HepG2 (cell line): ENCODE results near the gene PCYOX1L. TPM values are rescaled to one million over a fixed set of nuclear protein-coding genes. Genes with fewer than 3 reads are reported as not detected.

ENCODE experiments used
- NKX3-1 ChIP-seq: sonication (generic); formaldehyde crosslinking; IDR thresholded peaks from 2 replicates; pipeline ENCODE4 v1.5.0; 2020; ENCODE audit warnings: missing genetic modification reagents
- ZBTB1 ChIP-seq: sonication (generic); formaldehyde crosslinking; IDR thresholded peaks from 2 replicates; pipeline ENCODE4 v1.4.0; 2020; ENCODE audit warnings: missing genetic modification reagents, borderline replicate concordance
- ZBTB3 ChIP-seq: sonication (generic); formaldehyde crosslinking; IDR thresholded peaks from 2 replicates; pipeline ENCODE4 v1.4.0; 2020; ENCODE audit warnings: low read depth, mild to moderate bottlenecking, moderate library complexity, missing genetic modification reagents, borderline replicate concordance
- ZFAT ChIP-seq: sonication (generic); formaldehyde crosslinking; conservative IDR thresholded peaks from 2 replicates; pipeline ENCODE4 v1.8.1; 2023; ENCODE audit warnings: missing genetic modification reagents, inconsistent platforms
- ZFYVE20 ChIP-seq: sonication (generic); formaldehyde crosslinking; IDR thresholded peaks from 2 replicates; pipeline ENCODE4 v1.8.0; 2023; ENCODE audit warnings: low read depth, mild to moderate bottlenecking, moderate library complexity, missing genetic modification reagents, borderline replicate concordance
- ZNF205 ChIP-seq: IDR thresholded peaks from 2 replicates; pipeline ENCODE4 v1.6.1; 2018; ENCODE audit warnings: missing biosample characterization, missing genetic modification reagents
- ZNF331 ChIP-seq: sonication (generic); formaldehyde crosslinking; IDR thresholded peaks from 2 replicates; pipeline ENCODE4 v1.4.0; 2020; ENCODE audit warnings: missing genetic modification reagents
- ZNF343 ChIP-seq: sonication (generic); formaldehyde crosslinking; IDR thresholded peaks from 2 replicates; pipeline ENCODE4 v1.4.0; 2020; ENCODE audit warnings: mild to moderate bottlenecking, missing genetic modification reagents
- ZNF878 ChIP-seq: sonication (generic); formaldehyde crosslinking; IDR thresholded peaks from 2 replicates; pipeline ENCODE4 v1.8.1; 2023; ENCODE audit warnings: mild to moderate bottlenecking, missing genetic modification reagents, moderate library complexity
- polyA plus RNA-seq, 8 experiments: library from polyadenylated mRNA; depleted of rRNA in 3 of 8; stranded (reverse) in 7 of 8; unstranded in 1 of 8; fragments of >200 nt; fragmentation: Illumina TruSeq in 4 of 8; extraction: Trizol in 4 of 8; gene quantifications; 2 replicates each; pipeline versions ENCODE4 v1.2.1 to v1.2.3, GENCODE V29; 2011 to 2016; ENCODE audit warnings: low read depth in 4 of 8, missing spikeins in 1 of 8, mixed read lengths in 1 of 8; ENCODE audit not compliant: insufficient read depth in 1 of 8
- total RNA-seq, 5 experiments: library from RNA; depleted of rRNA; stranded (reverse); fragments of >200 nt; fragmentation: Illumina TruSeq; extraction: Trizol; gene quantifications; 2 replicates each; pipeline ENCODE4 v1.2.3, GENCODE V29; 2016; ENCODE audit warnings: low read depth in 1 of 5
- TF ChIP-seq, protein P1 (sequence below): sonication (generic); formaldehyde crosslinking; IDR thresholded peaks from one replicate; pipeline ENCODE4 v1.5.1; 2020; ENCODE audit warnings: mild to moderate bottlenecking, missing genetic modification reagents; ENCODE audit errors: not compliant biosample characterization
- TF ChIP-seq, protein P2 (sequence below): sonication (generic); formaldehyde crosslinking; IDR thresholded peaks from 2 replicates; pipeline ENCODE4 v1.4.0; 2020; ENCODE audit warnings: mild to moderate bottlenecking, missing genetic modification reagents
- TF ChIP-seq, protein P3 (sequence below): sonication (generic); formaldehyde crosslinking; IDR thresholded peaks from 2 replicates; pipeline ENCODE4 v1.5.1; 2020; ENCODE audit warnings: mild to moderate bottlenecking, missing genetic modification reagents, moderate library complexity
- TF ChIP-seq, protein P4 (sequence below): IDR thresholded peaks from 2 replicates; pipeline ENCODE4 v1.4.0; 2020; ENCODE audit warnings: mild to moderate bottlenecking, missing genetic modification reagents

PCYOX1L gene
- total and polyA plus RNA-seq, 2 of the 13 experiments (the other 11 are each of a cell fraction or from before 2014, with no cell fraction given): 1.00 to 3.7 TPM

DNA sequence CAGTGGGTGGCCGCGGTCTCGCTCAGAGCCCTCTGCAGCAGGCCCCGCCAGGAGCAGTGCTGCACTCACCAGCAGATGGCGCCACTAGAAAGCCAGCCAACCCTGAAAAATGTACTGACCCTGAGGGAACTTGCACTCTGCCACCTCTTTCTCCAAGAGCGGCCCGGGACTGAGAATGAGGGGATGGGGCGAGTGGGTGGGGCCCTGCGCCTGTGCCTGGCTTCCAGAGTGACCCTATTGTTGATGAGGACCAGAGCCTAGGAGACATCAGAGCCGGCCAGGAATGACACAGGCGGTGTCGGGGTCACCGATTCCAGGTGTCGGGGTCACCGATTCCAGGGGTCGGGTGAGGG is 24.1 kb downstream of the PCYOX1L start (continued):
- TF ChIP-seq ZNF878 (CRISPR knock-in tag): no peak
- 0 out of 2 replicates have a peak, but pooled peaks have one; percentile 36 for TF ChIP-seq ZNF331 (CRISPR knock-in tag)
- TF ChIP-seq, protein P1, sequence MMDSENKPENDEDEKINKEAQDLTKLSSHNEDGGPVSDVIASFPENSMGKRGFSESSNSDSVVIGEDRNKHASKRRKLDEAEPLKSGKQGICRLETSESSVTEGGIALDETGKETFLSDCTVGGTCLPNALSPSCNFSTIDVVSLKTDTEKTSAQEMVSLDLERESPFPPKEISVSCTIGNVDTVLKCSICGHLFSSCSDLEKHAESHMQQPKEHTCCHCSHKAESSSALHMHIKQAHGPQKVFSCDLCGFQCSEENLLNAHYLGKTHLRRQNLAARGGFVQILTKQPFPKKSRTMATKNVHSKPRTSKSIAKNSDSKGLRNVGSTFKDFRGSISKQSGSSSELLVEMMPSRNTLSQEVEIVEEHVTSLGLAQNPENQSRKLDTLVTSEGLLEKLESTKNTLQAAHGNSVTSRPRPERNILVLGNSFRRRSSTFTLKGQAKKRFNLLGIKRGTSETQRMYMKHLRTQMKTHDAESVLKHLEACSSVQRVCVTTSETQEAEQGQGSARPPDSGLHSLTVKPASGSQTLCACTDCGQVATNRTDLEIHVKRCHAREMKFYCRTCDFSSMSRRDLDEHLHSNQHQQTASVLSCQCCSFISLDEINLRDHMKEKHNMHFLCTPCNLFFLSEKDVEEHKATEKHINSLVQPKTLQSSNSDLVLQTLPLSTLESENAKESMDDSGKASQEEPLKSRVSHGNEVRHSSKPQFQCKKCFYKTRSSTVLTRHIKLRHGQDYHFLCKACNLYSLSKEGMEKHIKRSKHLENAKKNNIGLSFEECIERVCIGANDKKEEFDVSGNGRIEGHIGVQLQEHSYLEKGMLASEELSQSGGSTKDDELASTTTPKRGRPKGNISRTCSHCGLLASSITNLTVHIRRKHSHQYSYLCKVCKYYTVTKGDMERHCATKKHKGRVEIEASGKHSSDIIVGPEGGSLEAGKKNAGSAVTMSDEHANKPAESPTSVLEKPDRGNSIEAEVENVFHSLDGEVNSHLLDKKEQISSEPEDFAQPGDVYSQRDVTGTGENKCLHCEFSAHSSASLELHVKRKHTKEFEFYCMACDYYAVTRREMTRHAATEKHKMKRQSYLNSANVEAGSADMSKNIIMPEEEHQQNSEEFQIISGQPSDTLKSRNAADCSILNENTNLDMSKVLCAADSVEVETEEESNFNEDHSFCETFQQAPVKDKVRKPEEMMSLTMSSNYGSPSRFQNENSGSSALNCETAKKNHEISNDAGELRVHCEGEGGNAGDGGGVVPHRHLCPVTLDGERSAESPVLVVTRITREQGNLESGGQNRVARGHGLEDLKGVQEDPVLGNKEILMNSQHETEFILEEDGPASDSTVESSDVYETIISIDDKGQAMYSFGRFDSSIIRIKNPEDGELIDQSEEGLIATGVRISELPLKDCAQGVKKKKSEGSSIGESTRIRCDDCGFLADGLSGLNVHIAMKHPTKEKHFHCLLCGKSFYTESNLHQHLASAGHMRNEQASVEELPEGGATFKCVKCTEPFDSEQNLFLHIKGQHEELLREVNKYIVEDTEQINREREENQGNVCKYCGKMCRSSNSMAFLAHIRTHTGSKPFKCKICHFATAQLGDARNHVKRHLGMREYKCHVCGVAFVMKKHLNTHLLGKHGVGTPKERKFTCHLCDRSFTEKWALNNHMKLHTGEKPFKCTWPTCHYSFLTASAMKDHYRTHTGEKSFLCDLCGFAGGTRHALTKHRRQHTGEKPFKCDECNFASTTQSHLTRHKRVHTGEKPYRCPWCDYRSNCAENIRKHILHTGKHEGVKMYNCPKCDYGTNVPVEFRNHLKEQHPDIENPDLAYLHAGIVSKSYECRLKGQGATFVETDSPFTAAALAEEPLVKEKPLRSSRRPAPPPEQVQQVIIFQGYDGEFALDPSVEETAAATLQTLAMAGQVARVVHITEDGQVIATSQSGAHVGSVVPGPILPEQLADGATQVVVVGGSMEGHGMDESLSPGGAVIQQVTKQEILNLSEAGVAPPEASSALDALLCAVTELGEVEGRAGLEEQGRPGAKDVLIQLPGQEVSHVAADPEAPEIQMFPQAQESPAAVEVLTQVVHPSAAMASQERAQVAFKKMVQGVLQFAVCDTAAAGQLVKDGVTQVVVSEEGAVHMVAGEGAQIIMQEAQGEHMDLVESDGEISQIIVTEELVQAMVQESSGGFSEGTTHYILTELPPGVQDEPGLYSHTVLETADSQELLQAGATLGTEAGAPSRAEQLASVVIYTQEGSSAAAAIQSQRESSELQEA: peak; percentile 18
- TF ChIP-seq NKX3-1 (CRISPR knock-in tag): no peak
- no peak for TF ChIP-seq ZFAT (CRISPR knock-in tag)
- TF ChIP-seq, protein P2, sequence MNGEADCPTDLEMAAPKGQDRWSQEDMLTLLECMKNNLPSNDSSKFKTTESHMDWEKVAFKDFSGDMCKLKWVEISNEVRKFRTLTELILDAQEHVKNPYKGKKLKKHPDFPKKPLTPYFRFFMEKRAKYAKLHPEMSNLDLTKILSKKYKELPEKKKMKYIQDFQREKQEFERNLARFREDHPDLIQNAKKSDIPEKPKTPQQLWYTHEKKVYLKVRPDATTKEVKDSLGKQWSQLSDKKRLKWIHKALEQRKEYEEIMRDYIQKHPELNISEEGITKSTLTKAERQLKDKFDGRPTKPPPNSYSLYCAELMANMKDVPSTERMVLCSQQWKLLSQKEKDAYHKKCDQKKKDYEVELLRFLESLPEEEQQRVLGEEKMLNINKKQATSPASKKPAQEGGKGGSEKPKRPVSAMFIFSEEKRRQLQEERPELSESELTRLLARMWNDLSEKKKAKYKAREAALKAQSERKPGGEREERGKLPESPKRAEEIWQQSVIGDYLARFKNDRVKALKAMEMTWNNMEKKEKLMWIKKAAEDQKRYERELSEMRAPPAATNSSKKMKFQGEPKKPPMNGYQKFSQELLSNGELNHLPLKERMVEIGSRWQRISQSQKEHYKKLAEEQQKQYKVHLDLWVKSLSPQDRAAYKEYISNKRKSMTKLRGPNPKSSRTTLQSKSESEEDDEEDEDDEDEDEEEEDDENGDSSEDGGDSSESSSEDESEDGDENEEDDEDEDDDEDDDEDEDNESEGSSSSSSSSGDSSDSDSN (CRISPR knock-in tag): no peak
- no peak for TF ChIP-seq ZNF205
- TF ChIP-seq ZBTB3 (CRISPR knock-in tag): no peak
- no peak for TF ChIP-seq ZBTB1 (CRISPR knock-in tag)
- no peak for TF ChIP-seq ZFYVE20 (CRISPR knock-in tag)
- TF ChIP-seq ZNF343 (CRISPR knock-in tag): no peak
- TF ChIP-seq, protein P3, sequence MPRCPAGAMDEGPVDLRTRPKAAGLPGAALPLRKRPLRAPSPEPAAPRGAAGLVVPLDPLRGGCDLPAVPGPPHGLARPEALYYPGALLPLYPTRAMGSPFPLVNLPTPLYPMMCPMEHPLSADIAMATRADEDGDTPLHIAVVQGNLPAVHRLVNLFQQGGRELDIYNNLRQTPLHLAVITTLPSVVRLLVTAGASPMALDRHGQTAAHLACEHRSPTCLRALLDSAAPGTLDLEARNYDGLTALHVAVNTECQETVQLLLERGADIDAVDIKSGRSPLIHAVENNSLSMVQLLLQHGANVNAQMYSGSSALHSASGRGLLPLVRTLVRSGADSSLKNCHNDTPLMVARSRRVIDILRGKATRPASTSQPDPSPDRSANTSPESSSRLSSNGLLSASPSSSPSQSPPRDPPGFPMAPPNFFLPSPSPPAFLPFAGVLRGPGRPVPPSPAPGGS (CRISPR knock-in tag): no peak
- TF ChIP-seq, protein P4, sequence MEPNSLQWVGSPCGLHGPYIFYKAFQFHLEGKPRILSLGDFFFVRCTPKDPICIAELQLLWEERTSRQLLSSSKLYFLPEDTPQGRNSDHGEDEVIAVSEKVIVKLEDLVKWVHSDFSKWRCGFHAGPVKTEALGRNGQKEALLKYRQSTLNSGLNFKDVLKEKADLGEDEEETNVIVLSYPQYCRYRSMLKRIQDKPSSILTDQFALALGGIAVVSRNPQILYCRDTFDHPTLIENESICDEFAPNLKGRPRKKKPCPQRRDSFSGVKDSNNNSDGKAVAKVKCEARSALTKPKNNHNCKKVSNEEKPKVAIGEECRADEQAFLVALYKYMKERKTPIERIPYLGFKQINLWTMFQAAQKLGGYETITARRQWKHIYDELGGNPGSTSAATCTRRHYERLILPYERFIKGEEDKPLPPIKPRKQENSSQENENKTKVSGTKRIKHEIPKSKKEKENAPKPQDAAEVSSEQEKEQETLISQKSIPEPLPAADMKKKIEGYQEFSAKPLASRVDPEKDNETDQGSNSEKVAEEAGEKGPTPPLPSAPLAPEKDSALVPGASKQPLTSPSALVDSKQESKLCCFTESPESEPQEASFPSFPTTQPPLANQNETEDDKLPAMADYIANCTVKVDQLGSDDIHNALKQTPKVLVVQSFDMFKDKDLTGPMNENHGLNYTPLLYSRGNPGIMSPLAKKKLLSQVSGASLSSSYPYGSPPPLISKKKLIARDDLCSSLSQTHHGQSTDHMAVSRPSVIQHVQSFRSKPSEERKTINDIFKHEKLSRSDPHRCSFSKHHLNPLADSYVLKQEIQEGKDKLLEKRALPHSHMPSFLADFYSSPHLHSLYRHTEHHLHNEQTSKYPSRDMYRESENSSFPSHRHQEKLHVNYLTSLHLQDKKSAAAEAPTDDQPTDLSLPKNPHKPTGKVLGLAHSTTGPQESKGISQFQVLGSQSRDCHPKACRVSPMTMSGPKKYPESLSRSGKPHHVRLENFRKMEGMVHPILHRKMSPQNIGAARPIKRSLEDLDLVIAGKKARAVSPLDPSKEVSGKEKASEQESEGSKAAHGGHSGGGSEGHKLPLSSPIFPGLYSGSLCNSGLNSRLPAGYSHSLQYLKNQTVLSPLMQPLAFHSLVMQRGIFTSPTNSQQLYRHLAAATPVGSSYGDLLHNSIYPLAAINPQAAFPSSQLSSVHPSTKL: no peak
